HepG2 (cell line): ENCODE data around the gene NISCH. TPM values are rescaled to one million over a fixed set of nuclear protein-coding genes. Genes with fewer than 3 reads are reported as not detected.

Experiments used
- AHR ChIP-seq: IDR thresholded peaks from 2 replicates; pipeline ENCODE4 v1.6.1; 2018; ENCODE audit warnings: missing genetic modification reagents, missing compliant biosample characterization
- MTA3 ChIP-seq: sonication (generic); formaldehyde crosslinking; IDR thresholded peaks from 2 replicates; pipeline ENCODE4 v1.4.0; 2020; ENCODE audit warnings: missing genetic modification reagents
- NR2C2 ChIP-seq: sonication (generic); formaldehyde crosslinking; IDR thresholded peaks from 2 replicates; pipeline ENCODE4 v1.4.0; 2020; ENCODE audit warnings: missing genetic modification reagents, mild to moderate bottlenecking, moderate library complexity, borderline replicate concordance
- SALL1 ChIP-seq: sonication (generic); formaldehyde crosslinking; IDR thresholded peaks from 2 replicates; pipeline ENCODE4 v1.8.0; 2022; ENCODE audit warnings: mild to moderate bottlenecking, missing genetic modification reagents
- SIN3B ChIP-seq: fragments of 150-350 bp; IDR thresholded peaks from 2 replicates; pipeline ENCODE4 v1.6.1; 2014; ENCODE audit warnings: low read length
- TCF7L2 ChIP-seq: IDR thresholded peaks from 2 replicates; pipeline ENCODE4 v1.6.1; 2011; ENCODE audit warnings: mild to moderate bottlenecking, low read depth, low read length, moderate library complexity
- ZSCAN22 ChIP-seq: sonication (generic); formaldehyde crosslinking; IDR thresholded peaks from 2 replicates; pipeline ENCODE4 v1.4.0; 2020; ENCODE audit warnings: mild to moderate bottlenecking, missing genetic modification reagents
- ZZZ3 ChIP-seq: sonication (generic); formaldehyde crosslinking; IDR thresholded peaks from 2 replicates; pipeline ENCODE4 v1.4.0; 2020; ENCODE audit warnings: missing genetic modification reagents, mild to moderate bottlenecking, borderline replicate concordance
- polyA plus RNA-seq, 8 experiments: library from polyadenylated mRNA; depleted of rRNA in 3 of 8; stranded (reverse) in 7 of 8; unstranded in 1 of 8; fragments of >200 nt; fragmentation: Illumina TruSeq in 4 of 8; extraction: Trizol in 4 of 8; gene quantifications; 2 replicates each; pipeline versions ENCODE4 v1.2.1 to v1.2.3, GENCODE V29; 2011 to 2016; ENCODE audit warnings: low read depth in 4 of 8, missing spikeins in 1 of 8, mixed read lengths in 1 of 8; ENCODE audit not compliant: insufficient read depth in 1 of 8
- total RNA-seq, 5 experiments: library from RNA; depleted of rRNA; stranded (reverse); fragments of >200 nt; fragmentation: Illumina TruSeq; extraction: Trizol; gene quantifications; 2 replicates each; pipeline ENCODE4 v1.2.3, GENCODE V29; 2016; ENCODE audit warnings: low read depth in 1 of 5
- TF ChIP-seq, protein P1 (sequence below): sonication (generic); formaldehyde crosslinking; IDR thresholded peaks from 2 replicates; pipeline ENCODE4 v1.4.0; 2020; ENCODE audit warnings: missing genetic modification reagents
- TF ChIP-seq, protein P2 (sequence below): sonication (generic); formaldehyde crosslinking; IDR thresholded peaks from 2 replicates; pipeline ENCODE4 v1.4.0; 2020; ENCODE audit warnings: missing genetic modification reagents
- TF ChIP-seq, protein P3 (sequence below): sonication (generic); formaldehyde crosslinking; IDR thresholded peaks from 2 replicates; pipeline ENCODE4 v1.8.1; 2023; ENCODE audit warnings: missing genetic modification reagents, inconsistent platforms, borderline replicate concordance
- TF ChIP-seq, protein P4 (sequence below): sonication (generic); formaldehyde crosslinking; IDR thresholded peaks from 2 replicates; pipeline ENCODE4 v1.9.0; 2021; ENCODE audit warnings: mild to moderate bottlenecking, missing genetic modification reagents

The NISCH gene
- total and polyA plus RNA-seq, 2 of the 13 experiments (the other 11 are each of a cell fraction or from before 2014, with no cell fraction given): 27.0 to 47.6 TPM

DNA sequence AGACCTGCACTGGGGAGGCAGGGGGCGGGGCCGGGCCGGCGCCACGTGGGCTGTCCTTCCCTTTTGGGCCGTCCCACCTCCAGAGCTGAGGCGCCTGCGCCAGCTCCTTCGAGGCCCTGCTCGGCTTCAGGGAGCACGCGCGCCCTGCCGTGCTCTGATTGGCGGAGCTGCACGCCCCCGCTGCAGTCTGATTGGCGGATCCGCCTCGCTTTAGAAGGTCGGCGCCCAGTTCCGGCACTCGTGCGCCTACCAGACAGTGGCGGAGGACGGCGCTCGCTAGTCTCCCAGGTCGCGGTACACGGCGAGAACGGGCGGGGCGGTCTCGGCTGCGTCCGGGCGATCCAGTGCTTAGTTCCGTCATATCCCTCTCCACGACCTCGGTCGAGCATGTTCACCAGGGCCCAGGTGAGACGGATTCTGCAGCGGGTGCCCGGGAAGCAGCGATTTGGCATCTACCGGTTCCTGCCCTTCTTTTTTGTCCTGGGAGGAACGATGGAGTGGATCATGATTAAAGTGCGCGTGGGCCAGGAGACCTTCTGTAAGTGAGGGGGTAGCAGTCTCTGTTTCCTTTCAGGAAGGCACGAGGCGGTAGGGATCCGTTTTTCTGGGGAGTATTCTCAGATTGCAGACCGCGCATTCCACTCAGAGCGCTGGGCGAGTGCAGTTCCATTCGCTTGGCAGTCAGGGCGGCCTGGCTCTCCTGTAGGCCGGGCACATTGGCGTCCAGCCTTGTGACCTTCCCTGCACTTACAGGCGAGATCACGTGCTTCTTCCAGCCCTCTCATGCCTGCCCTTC lies 81.2 kb downstream of the NISCH start, which contains the start of gene UQCC5 (continued):
- TF ChIP-seq, protein P1, sequence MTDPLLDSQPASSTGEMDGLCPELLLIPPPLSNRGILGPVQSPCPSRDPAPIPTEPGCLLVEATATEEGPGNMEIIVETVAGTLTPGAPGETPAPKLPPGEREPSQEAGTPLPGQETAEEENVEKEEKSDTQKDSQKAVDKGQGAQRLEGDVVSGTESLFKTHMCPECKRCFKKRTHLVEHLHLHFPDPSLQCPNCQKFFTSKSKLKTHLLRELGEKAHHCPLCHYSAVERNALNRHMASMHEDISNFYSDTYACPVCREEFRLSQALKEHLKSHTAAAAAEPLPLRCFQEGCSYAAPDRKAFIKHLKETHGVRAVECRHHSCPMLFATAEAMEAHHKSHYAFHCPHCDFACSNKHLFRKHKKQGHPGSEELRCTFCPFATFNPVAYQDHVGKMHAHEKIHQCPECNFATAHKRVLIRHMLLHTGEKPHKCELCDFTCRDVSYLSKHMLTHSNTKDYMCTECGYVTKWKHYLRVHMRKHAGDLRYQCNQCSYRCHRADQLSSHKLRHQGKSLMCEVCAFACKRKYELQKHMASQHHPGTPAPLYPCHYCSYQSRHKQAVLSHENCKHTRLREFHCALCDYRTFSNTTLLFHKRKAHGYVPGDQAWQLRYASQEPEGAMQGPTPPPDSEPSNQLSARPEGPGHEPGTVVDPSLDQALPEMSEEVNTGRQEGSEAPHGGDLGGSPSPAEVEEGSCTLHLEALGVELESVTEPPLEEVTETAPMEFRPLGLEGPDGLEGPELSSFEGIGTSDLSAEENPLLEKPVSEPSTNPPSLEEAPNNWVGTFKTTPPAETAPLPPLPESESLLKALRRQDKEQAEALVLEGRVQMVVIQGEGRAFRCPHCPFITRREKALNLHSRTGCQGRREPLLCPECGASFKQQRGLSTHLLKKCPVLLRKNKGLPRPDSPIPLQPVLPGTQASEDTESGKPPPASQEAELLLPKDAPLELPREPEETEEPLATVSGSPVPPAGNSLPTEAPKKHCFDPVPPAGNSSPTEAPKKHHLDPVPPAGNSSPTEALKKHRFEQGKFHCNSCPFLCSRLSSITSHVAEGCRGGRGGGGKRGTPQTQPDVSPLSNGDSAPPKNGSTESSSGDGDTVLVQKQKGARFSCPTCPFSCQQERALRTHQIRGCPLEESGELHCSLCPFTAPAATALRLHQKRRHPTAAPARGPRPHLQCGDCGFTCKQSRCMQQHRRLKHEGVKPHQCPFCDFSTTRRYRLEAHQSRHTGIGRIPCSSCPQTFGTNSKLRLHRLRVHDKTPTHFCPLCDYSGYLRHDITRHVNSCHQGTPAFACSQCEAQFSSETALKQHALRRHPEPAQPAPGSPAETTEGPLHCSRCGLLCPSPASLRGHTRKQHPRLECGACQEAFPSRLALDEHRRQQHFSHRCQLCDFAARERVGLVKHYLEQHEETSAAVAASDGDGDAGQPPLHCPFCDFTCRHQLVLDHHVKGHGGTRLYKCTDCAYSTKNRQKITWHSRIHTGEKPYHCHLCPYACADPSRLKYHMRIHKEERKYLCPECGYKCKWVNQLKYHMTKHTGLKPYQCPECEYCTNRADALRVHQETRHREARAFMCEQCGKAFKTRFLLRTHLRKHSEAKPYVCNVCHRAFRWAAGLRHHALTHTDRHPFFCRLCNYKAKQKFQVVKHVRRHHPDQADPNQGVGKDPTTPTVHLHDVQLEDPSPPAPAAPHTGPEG (CRISPR knock-in tag): no peak; the same call in 1 of the 2 replicates
- TF ChIP-seq SALL1 (CRISPR knock-in tag) (peak; percentile 92), ZSCAN22 (CRISPR knock-in tag) (no peak), TCF7L2 (no peak), MTA3 (CRISPR knock-in tag) (no peak), AHR (CRISPR knock-in tag) (no peak), ZZZ3 (CRISPR knock-in tag) (peak; percentile 83; the same call in 1 of the 2 replicates), NR2C2 (CRISPR knock-in tag) (peak; percentile 80), SIN3B (no peak)
- TF ChIP-seq, protein P2, sequence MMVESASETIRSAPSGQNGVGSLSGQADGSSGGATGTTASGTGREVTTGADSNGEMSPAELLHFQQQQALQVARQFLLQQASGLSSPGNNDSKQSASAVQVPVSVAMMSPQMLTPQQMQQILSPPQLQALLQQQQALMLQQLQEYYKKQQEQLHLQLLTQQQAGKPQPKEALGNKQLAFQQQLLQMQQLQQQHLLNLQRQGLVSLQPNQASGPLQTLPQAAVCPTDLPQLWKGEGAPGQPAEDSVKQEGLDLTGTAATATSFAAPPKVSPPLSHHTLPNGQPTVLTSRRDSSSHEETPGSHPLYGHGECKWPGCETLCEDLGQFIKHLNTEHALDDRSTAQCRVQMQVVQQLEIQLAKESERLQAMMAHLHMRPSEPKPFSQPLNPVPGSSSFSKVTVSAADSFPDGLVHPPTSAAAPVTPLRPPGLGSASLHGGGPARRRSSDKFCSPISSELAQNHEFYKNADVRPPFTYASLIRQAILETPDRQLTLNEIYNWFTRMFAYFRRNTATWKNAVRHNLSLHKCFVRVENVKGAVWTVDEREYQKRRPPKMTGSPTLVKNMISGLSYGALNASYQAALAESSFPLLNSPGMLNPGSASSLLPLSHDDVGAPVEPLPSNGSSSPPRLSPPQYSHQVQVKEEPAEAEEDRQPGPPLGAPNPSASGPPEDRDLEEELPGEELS (CRISPR knock-in tag): peak; percentile 65
- TF ChIP-seq, protein P3, sequence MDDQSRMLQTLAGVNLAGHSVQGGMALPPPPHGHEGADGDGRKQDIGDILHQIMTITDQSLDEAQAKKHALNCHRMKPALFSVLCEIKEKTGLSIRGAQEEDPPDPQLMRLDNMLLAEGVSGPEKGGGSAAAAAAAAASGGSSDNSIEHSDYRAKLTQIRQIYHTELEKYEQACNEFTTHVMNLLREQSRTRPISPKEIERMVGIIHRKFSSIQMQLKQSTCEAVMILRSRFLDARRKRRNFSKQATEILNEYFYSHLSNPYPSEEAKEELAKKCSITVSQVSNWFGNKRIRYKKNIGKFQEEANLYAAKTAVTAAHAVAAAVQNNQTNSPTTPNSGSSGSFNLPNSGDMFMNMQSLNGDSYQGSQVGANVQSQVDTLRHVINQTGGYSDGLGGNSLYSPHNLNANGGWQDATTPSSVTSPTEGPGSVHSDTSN (CRISPR knock-in tag): 0 out of 2 replicates have a peak, but pooled peaks have one; percentile 53
- TF ChIP-seq, protein P4, sequence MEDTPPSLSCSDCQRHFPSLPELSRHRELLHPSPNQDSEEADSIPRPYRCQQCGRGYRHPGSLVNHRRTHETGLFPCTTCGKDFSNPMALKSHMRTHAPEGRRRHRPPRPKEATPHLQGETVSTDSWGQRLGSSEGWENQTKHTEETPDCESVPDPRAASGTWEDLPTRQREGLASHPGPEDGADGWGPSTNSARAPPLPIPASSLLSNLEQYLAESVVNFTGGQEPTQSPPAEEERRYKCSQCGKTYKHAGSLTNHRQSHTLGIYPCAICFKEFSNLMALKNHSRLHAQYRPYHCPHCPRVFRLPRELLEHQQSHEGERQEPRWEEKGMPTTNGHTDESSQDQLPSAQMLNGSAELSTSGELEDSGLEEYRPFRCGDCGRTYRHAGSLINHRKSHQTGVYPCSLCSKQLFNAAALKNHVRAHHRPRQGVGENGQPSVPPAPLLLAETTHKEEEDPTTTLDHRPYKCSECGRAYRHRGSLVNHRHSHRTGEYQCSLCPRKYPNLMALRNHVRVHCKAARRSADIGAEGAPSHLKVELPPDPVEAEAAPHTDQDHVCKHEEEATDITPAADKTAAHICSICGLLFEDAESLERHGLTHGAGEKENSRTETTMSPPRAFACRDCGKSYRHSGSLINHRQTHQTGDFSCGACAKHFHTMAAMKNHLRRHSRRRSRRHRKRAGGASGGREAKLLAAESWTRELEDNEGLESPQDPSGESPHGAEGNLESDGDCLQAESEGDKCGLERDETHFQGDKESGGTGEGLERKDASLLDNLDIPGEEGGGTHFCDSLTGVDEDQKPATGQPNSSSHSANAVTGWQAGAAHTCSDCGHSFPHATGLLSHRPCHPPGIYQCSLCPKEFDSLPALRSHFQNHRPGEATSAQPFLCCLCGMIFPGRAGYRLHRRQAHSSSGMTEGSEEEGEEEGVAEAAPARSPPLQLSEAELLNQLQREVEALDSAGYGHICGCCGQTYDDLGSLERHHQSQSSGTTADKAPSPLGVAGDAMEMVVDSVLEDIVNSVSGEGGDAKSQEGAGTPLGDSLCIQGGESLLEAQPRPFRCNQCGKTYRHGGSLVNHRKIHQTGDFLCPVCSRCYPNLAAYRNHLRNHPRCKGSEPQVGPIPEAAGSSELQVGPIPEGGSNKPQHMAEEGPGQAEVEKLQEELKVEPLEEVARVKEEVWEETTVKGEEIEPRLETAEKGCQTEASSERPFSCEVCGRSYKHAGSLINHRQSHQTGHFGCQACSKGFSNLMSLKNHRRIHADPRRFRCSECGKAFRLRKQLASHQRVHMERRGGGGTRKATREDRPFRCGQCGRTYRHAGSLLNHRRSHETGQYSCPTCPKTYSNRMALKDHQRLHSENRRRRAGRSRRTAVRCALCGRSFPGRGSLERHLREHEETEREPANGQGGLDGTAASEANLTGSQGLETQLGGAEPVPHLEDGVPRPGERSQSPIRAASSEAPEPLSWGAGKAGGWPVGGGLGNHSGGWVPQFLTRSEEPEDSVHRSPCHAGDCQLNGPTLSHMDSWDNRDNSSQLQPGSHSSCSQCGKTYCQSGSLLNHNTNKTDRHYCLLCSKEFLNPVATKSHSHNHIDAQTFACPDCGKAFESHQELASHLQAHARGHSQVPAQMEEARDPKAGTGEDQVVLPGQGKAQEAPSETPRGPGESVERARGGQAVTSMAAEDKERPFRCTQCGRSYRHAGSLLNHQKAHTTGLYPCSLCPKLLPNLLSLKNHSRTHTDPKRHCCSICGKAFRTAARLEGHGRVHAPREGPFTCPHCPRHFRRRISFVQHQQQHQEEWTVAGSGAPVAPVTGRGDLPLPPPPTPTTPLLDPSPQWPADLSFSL: peak; percentile 35; the same call in 1 of the 2 replicates
